HCT116 (cell line): ENCODE measurements around the gene RNF141. TPM values are rescaled to one million over a fixed set of nuclear protein-coding genes. Genes with fewer than 3 reads are reported as not detected.

ENCODE experiments used
- ATAC-seq: fragments of 200-7000 bp; cut with Tn5 transposase; 2 replicates; pipeline ENCODE4 v1.9.1; 2020; ENCODE audit warnings: mild to moderate bottlenecking, moderate library complexity
- BruUV-seq: library from RNA; stranded (reverse); fragments of 400-500 nt; replicated peaks from 2 replicates; lab custom pipeline; 2021; lab: Mats Ljungman, UMichigan
- CTCF ChIA-PET: fragments of 300-600 bp; sonication (Branson Sonifier 250); formaldehyde crosslinking; loops from one replicate; lab custom pipeline; 2021; ENCODE audit warnings: antibody characterized with exemption; lab: Charles Lee
- POLR2A ChIA-PET: fragments of 300-600, 350-600 bp; sonication (Branson Sonifier 250); formaldehyde crosslinking; loops from one replicate; lab custom pipeline; 2021; ENCODE audit warnings: antibody characterized with exemption; lab: Charles Lee
- RAD21 ChIA-PET, 2 experiments: fragments of 300-600 bp; sonication (Branson Sonifier 250); formaldehyde crosslinking; loops; one replicate each; lab custom pipeline; 2023; ENCODE audit warnings: low total read pairs in 2 of 2; ENCODE audit not compliant: uncharacterized antibody in 2 of 2, unreplicated experiment in 2 of 2, low non-redundant PET in 1 of 2; lab: Charles Lee
- DNase-seq: peaks from one replicate; pipeline ENCODE4 v3.0.0-alpha.2; 2010; ENCODE audit warnings: low read depth, low spot score
- H2AFZ ChIP-seq: fragments of 200-600 bp; shearing (Covaris generic), sonication (generic); 2 replicates; pipeline ENCODE4 v1.6.1; 2017; ENCODE audit warnings: low read depth, mixed run types, mixed read lengths, antibody characterized with exemption, low read length; ENCODE audit not compliant: poor library complexity, severe bottlenecking
- H3K27ac ChIP-seq: 2 replicates; pipeline ENCODE4 v1.5.1; 2012; ENCODE audit warnings: low read depth, low read length
- H3K27me3 ChIP-seq: fragments of 200-600 bp; sonication (generic); 2 replicates; pipeline ENCODE4 v1.6.1; 2016; ENCODE audit warnings: mixed run types, low read length, mixed read lengths; ENCODE audit not compliant: insufficient read depth
- H3K36me3 ChIP-seq, 2 experiments: fragments of 200-500 bp in 1 of 2; fragments of 200-600 bp in 1 of 2; sonication (Bioruptor generic) in 1 of 2; sonication (generic) in 1 of 2; 2 replicates each; pipeline versions ENCODE4 v1.5.1 to v1.6.1; 2014 to 2016; ENCODE audit warnings: low read length in 2 of 2, inconsistent platforms in 1 of 2, mixed read lengths in 1 of 2, mixed run types in 1 of 2; ENCODE audit not compliant: insufficient read depth in 2 of 2, control insufficient read depth in 1 of 2
- H3K4me1 ChIP-seq, 2 experiments: fragments of 200-600 bp in 1 of 2; sonication (generic) in 1 of 2; 2 replicates each; pipeline versions ENCODE4 v1.5.1 to v1.6.1; 2012 to 2017; ENCODE audit warnings: low read length in 2 of 2, inconsistent platforms in 1 of 2, mild to moderate bottlenecking in 1 of 2, mixed read lengths in 1 of 2, mixed run types in 1 of 2, moderate library complexity in 1 of 2; ENCODE audit not compliant: insufficient read depth in 2 of 2, control insufficient read depth in 1 of 2
- H3K4me2 ChIP-seq: fragments of 200-600 bp; sonication (generic); 2 replicates; pipeline ENCODE4 v1.6.1; 2017; ENCODE audit warnings: mixed run types, low read length, mixed read lengths
- H3K4me3 ChIP-seq, 2 experiments: fragments of 200-600 bp in 1 of 2; sonication (generic) in 1 of 2; replicated peaks in 1 of 2; 2 replicates each; pipeline ENCODE4 v1.5.1; 2011 to 2016; ENCODE audit warnings: low read length in 2 of 2, control low read depth in 1 of 2, low read depth in 1 of 2, mild to moderate bottlenecking in 1 of 2, mixed read lengths in 1 of 2, mixed run types in 1 of 2
- H3K79me2 ChIP-seq: fragments of 200-600 bp; sonication (generic); 2 replicates; pipeline ENCODE4 v1.6.1; 2017; ENCODE audit warnings: mild to moderate bottlenecking, mixed run types, low read length, moderate library complexity, mixed read lengths; ENCODE audit not compliant: insufficient read depth
- H3K9ac ChIP-seq: fragments of 200-600 bp; sonication (generic); 2 replicates; pipeline ENCODE4 v1.6.1; 2016; ENCODE audit warnings: low read length, mixed read lengths
- H3K9me2 ChIP-seq: fragments of 200-600 bp; sonication (generic), shearing (Covaris generic); 2 replicates; pipeline ENCODE4 v1.6.1; 2017; ENCODE audit warnings: mixed run types, mild to moderate bottlenecking, moderate library complexity; ENCODE audit not compliant: insufficient read depth
- H3K9me3 ChIP-seq, 2 experiments: fragments of 200-500 bp in 1 of 2; fragments of 200-600 bp in 1 of 2; sonication (Bioruptor generic) in 1 of 2; sonication (generic) in 1 of 2; 2 replicates each; pipeline ENCODE4 v1.6.1; 2014 to 2017; ENCODE audit warnings: low read length in 2 of 2, mixed read lengths in 2 of 2, inconsistent platforms in 1 of 2, low read depth in 1 of 2, mild to moderate bottlenecking in 1 of 2, mixed run types in 1 of 2, moderate library complexity in 1 of 2; ENCODE audit not compliant: control insufficient read depth in 1 of 2, insufficient read depth in 1 of 2
- H4K20me1 ChIP-seq: fragments of 200-600 bp; sonication (generic), shearing (Covaris generic); 2 replicates; pipeline ENCODE4 v1.6.1; 2017; ENCODE audit warnings: mixed run types, mild to moderate bottlenecking, moderate library complexity; ENCODE audit not compliant: insufficient read depth
- ATF3 ChIP-seq: IDR thresholded peaks from 2 replicates; pipeline ENCODE4 v1.6.1; 2012
- CBX3 ChIP-seq: IDR thresholded peaks from 2 replicates; pipeline ENCODE4 v1.6.1; 2012; ENCODE audit warnings: low read depth
- CTCF ChIP-seq, 3 experiments: fragments of 200-600 bp in 1 of 3; sonication (generic) in 1 of 3; IDR thresholded peaks in 2 of 3; conservative IDR thresholded peaks in 1 of 3; 2 replicates each; pipeline ENCODE4 v1.5.1; 2012 to 2017; ENCODE audit warnings: low read depth in 2 of 3, low read length in 2 of 3, antibody characterized with exemption in 1 of 3, borderline replicate concordance in 1 of 3, control low read depth in 1 of 3, mild to moderate bottlenecking in 1 of 3, mixed read lengths in 1 of 3, mixed run types in 1 of 3, moderate library complexity in 1 of 3; ENCODE audit not compliant: insufficient read depth in 1 of 3
- EGR1 ChIP-seq: IDR thresholded peaks from 2 replicates; pipeline ENCODE4 v1.6.1; 2012; ENCODE audit warnings: low read depth
- ELF1 ChIP-seq: IDR thresholded peaks from 2 replicates; pipeline ENCODE4 v1.6.1; 2012; ENCODE audit warnings: low read depth, borderline replicate concordance
- EZH2 ChIP-seq: fragments of 200-600 bp; sonication (generic); IDR thresholded peaks from 2 replicates; pipeline ENCODE4 v1.6.1; 2017; ENCODE audit warnings: antibody characterized with exemption, mixed run types
- EZH2phosphoT487 ChIP-seq: fragments of 200-600 bp; IDR thresholded peaks from 2 replicates; pipeline ENCODE4 v1.6.1; 2018; ENCODE audit warnings: antibody characterized with exemption, borderline replicate concordance
- FOSL1 ChIP-seq: IDR thresholded peaks from 2 replicates; pipeline ENCODE4 v1.6.1; 2012; ENCODE audit warnings: low read depth
- MAX ChIP-seq: IDR thresholded peaks from 2 replicates; pipeline ENCODE4 v1.6.1; 2012
- POLR2A ChIP-seq: IDR thresholded peaks from 2 replicates; pipeline ENCODE4 v1.7.0; 2011; ENCODE audit warnings: borderline replicate concordance; ENCODE audit not compliant: insufficient read depth, insufficient read length; ENCODE audit errors: extremely low read depth
- POLR2AphosphoS5 ChIP-seq: IDR thresholded peaks from 2 replicates; pipeline ENCODE4 v1.6.1; 2011; ENCODE audit warnings: mild to moderate bottlenecking, low read depth, low read length, moderate library complexity
- RAD21 ChIP-seq: IDR thresholded peaks from 2 replicates; pipeline ENCODE4 v1.6.1; 2012; ENCODE audit warnings: low read depth, mild to moderate bottlenecking
- REST ChIP-seq: IDR thresholded peaks from 2 replicates; pipeline ENCODE4 v1.6.1; 2012; ENCODE audit warnings: low read depth
- SP1 ChIP-seq: IDR thresholded peaks from 2 replicates; pipeline ENCODE4 v1.6.1; 2012; ENCODE audit warnings: low read depth
- SRF ChIP-seq: IDR thresholded peaks from 2 replicates; pipeline ENCODE4 v1.6.1; 2012; ENCODE audit warnings: low read depth
- TCF7L2 ChIP-seq: IDR thresholded peaks from 2 replicates; pipeline ENCODE4 v1.7.0; 2011; ENCODE audit warnings: borderline replicate concordance, inconsistent platforms; ENCODE audit not compliant: insufficient read depth, insufficient read length; ENCODE audit errors: extremely low read depth
- YY1 ChIP-seq: IDR thresholded peaks from 2 replicates; pipeline ENCODE4 v1.6.1; 2011; ENCODE audit warnings: low read length, low read depth, moderate library complexity, mild to moderate bottlenecking; ENCODE audit not compliant: insufficient replicate concordance; ENCODE audit errors: extremely low read depth
- ZBTB33 ChIP-seq: IDR thresholded peaks from 2 replicates; pipeline ENCODE4 v1.6.1; 2011; ENCODE audit warnings: mild to moderate bottlenecking, low read length, moderate library complexity; ENCODE audit not compliant: insufficient replicate concordance; ENCODE audit errors: extremely low read depth
- ZFX ChIP-seq: fragments of 450-650 bp; IDR thresholded peaks from 2 replicates; pipeline ENCODE4 v1.6.1; 2017
- ZNF274 ChIP-seq: fragments of 200-500 bp; sonication (Bioruptor generic); IDR thresholded peaks from 2 replicates; pipeline ENCODE4 v1.6.1; 2014; ENCODE audit warnings: mild to moderate bottlenecking, low read depth, low read length, inconsistent platforms
- intact Hi-C: fragments of 100-400 bp; cut with micrococcal nuclease; formaldehyde crosslinking; loops from 2 replicates; pipeline ENCODE4 v1.10.0; 2022
- total RNA-seq: library from RNA; stranded (reverse); gene quantifications from one replicate; pipeline ENCODE4 v1.2.1, GENCODE V29; 2021; ENCODE audit not compliant: unreplicated experiment

The RNF141 gene
- total RNA-seq, 1 experiment from 2014 or later = 133 TPM

GRCh38 chr11:10534316-10534715 is 6.7 kb downstream of the RNF141 start:
- no TSS peak for BruUV-seq
- Histone ChIP-seq H3K79me2 (peaks cover 99% of the 10 kb centered on the region), H3K9me2 (no peaks in the 10 kb centered on the region), H3K4me3 (no peak overlapping the region), H3K27me3 (no peaks in the 10 kb centered on the region), H2AFZ (no peak overlapping the region), H3K27ac (no peak overlapping the region), H4K20me1 (no peaks in the 10 kb centered on the region), H3K4me2 (no peak overlapping the region), H3K9me3 (no peaks in the 10 kb centered on the region), H3K9ac (no peak overlapping the region), H3K4me1 (peaks cover 46 to 82% of the 10 kb centered on the region in 2 experiments), H3K36me3 (peaks cover 5 to 31% of the 10 kb centered on the region in 2 experiments; a peak in 3 of 4 replicates)
- TF ChIP-seq ATF3 = no peak
- no peak for TF ChIP-seq FOSL1
- TF ChIP-seq EZH2phosphoT487 = no peak
- no peak for TF ChIP-seq POLR2AphosphoS5
- no peak for TF ChIP-seq RAD21
- TF ChIP-seq ZBTB33 = no peak
- TF ChIP-seq ELF1 = no peak
- no peak for TF ChIP-seq CBX3
- no peak for TF ChIP-seq SRF
- TF ChIP-seq YY1 = no peak
- TF ChIP-seq CTCF (IDR thresholded peaks at IDR 0.05 in 2 of 3, conservative IDR thresholded peaks at IDR 0.05 in 1 of 3; ENCODE audit: borderline replicate concordance in 1 of 3, insufficient read depth in 1 of 3, low read depth in 2 of 3, low read length in 2 of 3) = no peak
- TF ChIP-seq SP1 = no peak
- no peak for TF ChIP-seq TCF7L2
- TF ChIP-seq REST = no peak
- TF ChIP-seq POLR2A = no peak
- no peak for TF ChIP-seq MAX
- TF ChIP-seq ZFX = no peak
- TF ChIP-seq EZH2 = no peak
- TF ChIP-seq EGR1 = no peak
- no peak for TF ChIP-seq ZNF274
- ChIA-PET POLR2A (no interaction called here), RAD21 (no interaction called here), CTCF (interaction anchor here (0.6 kb wide), 1 partner anchor 129 kb away, joined by 6 read pairs; no protein-coding TSS in a partner anchor)
- no peak for DNase-seq
- no peak for ATAC-seq
- intact Hi-C loops = no loop called here
